Posterior cingulate gyrus (tissue), 11 donors: ENCODE data around the gene DEFB112.

Experiments
- DNase-seq, 10 donors: peaks; one replicate each; pipeline versions ENCODE4 v3.0.0 to v3.0.0-alpha.2; 2020 to 2021; ENCODE audit warnings: mixed read lengths in 3 of 10
- intact Hi-C: fragments of 100-400 bp; cut with DNase I; formaldehyde crosslinking; loops from one replicate; pipeline ENCODE4 v1.15.1; 2023

The DEFB112 gene

GRCh38 chr6:50049829-50050228 is at the start of gene DEFB112:
DEFB112 (minus strand) TSS chr6:50049929; CDS start chr6:50049869, 60 bp downstream.
- no peak for DNase-seq
- intact Hi-C loops = no loop called here

- intact Hi-C loops = no loop called here
- no peak for DNase-seq
Measured at GRCh38 chr6:50098641-50098993, 48.9 kb upstream of the DEFB112 start.

GRCh38 chr6:50097966-50098640 is 48.4 kb upstream of the DEFB112 start:
- DNase-seq = no peak
- intact Hi-C loops = no loop called here

GRCh38 chr6:50096296-50096695 is 46.6 kb upstream of the DEFB112 start:
- no peak for DNase-seq

DNA sequence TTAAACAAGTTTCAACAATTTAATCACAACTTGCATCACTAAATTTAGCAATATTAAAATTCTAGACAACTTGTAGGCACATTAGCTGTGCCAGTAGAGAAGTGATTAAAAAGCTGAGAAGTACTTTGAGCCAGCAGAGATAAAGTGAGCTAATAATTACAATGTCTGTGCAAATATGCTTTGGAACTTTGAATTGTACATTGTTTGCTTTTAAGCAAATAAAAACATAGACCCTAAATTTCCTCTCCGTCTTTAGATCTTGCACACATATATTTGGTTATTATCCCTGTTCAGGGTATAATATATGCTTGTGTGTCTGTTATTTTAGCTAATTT is 44.2 kb upstream of the DEFB112 start:
- DNase-seq = no peak
- intact Hi-C loops = no loop called here

More at GRCh38 chr6:50096296-50096695, 46.6 kb upstream of the DEFB112 start:
- intact Hi-C loops = no loop called here

DNA sequence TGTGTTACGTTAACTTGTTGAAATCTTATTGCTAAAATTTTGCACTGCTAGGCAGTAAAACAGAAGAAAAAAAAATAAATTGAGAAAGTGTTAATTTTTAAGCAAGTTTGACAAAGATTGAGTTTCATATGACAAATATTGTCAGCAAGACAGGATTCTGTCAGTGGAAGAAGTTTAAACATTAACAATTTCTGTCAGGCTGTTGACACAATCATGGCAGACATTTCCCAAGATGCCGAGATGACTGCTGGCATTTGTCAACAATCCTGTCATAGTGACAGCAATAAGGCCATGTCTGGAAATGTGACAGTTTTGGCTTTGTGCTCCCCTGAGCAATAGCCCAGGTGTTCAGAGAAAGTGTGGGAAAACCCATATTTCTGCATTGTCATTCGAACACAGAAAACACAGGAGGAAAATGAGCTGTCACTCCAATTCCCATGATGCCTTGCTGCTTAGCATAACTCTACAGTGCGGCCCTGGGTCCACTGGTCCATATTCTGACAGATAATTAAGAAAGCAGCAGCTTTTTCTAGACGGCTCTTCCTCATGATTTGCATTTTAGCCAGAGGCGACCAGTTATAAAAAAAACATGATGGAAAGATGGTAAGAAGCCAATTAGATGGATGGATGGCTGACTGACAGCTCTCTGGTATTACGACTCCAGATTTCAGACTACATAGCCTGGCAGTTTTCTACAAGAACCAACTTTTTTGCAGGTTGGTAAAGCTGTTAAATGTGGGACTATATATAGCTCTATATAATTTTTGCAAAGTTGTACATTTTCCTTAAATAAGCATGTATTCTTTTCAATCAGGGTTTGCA is 43.6 kb upstream of the DEFB112 start:
- no peak for DNase-seq
- intact Hi-C loops = no loop called here

GRCh38 chr6:50091641-50092040 is 41.9 kb upstream of the DEFB112 start:
- intact Hi-C loops = no loop called here
- DNase-seq = no peak

- intact Hi-C loops = no loop called here
- DNase-seq = no peak
Measured at GRCh38 chr6:50089911-50090310, 40.2 kb upstream of the DEFB112 start.

DNA sequence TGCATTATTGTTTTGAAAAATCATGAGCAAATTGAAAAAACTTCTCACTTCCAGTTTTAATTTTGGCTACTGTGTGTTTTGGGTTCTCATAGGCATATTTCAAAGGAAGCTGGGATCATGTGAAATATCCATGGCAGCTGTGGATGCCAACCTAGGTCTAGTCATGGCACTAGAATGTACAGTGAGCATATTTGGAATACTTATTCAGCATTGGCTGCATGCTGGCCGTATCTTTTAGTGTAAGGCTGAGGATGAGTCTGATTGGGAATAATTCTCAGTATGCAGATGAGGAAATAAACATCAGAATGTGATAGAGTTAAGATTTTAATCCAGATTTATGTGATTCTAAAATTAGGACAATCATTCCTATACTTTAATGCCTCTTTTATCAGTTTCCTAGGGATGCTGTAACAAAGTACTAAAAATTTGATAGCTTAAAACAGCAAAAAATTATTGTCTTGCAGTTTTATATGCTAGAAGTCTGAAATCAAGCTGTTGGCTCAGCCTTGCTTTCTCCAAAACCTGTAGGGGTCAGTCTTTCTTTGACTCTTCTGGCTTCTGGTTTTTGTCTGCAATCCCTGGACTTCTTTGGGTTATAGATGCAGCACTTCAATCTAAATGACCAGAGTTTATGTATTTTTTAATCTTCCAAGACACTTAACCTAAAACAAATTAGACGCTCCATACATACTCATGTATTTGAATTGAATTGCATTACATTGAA is 37.7 kb upstream of the DEFB112 start:
- intact Hi-C loops = no loop called here
- no peak for DNase-seq

DNA sequence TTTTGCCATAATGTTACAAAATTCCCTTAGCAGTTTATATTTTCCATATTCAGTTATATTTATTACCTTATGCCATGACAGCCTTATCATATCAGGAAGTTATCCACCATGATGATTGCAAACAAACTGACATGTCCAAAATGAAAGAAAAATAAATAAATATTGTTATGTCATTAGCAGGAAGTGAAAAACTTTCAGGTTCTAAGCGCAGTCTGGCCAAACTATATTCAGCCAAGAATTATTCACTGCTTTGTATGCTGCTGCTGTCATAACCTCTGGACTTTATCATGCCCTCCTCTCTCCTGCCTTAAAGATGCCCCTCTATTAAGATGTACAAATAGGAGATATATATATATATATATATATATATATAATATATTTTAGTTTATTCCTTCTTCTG is 27.7 kb upstream of the DEFB112 start:
- intact Hi-C loops = no loop called here
- DNase-seq = no peak

DNA sequence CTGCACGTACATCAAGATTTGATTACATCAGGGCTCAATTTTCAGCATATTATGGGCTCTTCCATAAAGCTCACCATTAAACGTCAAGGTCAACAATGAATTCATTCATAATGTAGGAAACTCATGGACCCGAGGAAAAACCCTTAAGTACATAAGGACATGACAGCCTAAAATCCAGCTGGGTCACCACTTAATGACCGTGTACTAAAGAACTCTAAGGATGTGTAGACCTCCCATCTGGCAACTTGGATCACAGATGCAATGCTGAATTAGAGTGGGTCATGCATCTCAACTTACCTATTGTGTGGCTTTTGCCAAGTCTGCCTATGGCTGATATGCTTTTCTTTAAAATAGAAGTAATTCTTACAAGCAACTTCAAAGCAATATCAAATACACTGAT is 26.7 kb upstream of the DEFB112 start:
- DNase-seq = no peak
- intact Hi-C loops = no loop called here

GRCh38 chr6:50071921-50072320 is 22.2 kb upstream of the DEFB112 start:
- intact Hi-C loops = no loop called here
- DNase-seq = no peak

DNA sequence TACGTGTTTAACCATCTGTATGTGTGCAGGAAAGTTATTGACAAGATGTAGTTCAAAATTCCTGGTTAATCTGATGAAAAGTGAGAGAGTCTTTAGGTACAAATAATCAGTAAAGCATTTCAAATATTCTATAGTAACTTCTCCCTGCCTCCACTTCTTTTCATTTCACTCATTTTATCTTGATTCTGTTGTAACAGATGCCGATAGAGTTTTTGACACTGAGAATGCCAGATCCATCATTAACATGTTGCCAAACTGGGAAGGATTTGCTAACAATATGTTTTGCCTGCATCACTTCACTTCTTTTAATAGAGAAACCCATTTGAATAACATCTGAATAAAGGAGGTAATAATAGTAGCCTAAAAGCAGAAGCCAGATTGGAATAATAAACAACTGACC is 20.4 kb upstream of the DEFB112 start:
- intact Hi-C loops = no loop called here

GRCh38 chr6:50062051-50062450 is 12.3 kb upstream of the DEFB112 start:
- intact Hi-C loops = no loop called here
- no peak for DNase-seq

More for the DNA sequence above, 20.4 kb upstream of the DEFB112 start:
- DNase-seq = no peak

DNA sequence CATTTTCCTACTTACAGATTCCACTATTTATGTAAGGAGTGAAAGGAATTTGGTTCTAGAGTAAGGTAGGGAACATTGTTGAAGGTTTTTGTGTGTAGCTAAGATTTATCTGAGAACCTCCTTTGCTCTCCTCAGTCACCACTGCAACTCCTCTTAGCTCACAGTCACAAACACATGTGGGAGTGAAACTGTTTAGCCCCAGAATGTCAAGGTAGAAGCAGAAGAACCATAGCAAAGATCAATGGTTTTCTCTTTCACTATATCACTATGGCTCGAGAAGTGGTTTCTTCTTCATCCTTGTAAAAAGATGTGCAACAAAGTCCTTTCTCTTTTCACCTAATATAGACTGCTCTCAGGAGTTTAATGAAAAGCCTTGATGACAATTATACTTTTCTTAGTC is 6.5 kb upstream of the DEFB112 start:
- DNase-seq = no peak
- intact Hi-C loops = no loop called here

GRCh38 chr6:50047026-50047425 is 2.7 kb downstream of the DEFB112 start:
- intact Hi-C loops = no loop called here
- DNase-seq = peak in 1 of 10 donors; percentile 67

- DNase-seq = no peak
- intact Hi-C loops = no loop called here
Measured at GRCh38 chr6:50030777-50031562, 18.8 kb downstream of the DEFB112 start.

DNA sequence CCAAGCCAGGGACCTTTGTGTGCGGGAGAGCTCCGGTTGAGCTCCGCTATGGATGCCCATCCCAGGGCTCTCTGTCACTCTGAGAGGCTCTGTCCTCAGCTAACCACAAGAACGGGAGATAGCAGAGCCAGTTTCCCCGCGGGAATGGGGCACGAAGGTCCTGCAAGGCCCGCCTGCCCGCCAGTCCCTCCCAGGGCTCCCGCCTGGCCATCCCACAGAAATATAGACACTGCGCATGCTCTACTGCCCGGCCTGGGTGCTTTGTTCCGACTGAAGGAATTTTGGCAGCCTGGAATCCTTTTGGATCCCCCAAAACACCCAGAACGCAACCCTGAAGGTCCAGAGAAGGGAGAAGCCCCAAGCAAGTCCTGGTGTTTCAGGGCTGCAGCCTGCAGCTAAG is 19.4 kb downstream of the DEFB112 start:
- intact Hi-C loops = no loop called here

GRCh38 chr6:50025258-50025657 is 24.5 kb downstream of the DEFB112 start:
- no peak for DNase-seq
- intact Hi-C loops = no loop called here

More for the DNA sequence above, 19.4 kb downstream of the DEFB112 start:
- peak in 2 of 10 donors; percentile 60 to 71 for DNase-seq

DNA sequence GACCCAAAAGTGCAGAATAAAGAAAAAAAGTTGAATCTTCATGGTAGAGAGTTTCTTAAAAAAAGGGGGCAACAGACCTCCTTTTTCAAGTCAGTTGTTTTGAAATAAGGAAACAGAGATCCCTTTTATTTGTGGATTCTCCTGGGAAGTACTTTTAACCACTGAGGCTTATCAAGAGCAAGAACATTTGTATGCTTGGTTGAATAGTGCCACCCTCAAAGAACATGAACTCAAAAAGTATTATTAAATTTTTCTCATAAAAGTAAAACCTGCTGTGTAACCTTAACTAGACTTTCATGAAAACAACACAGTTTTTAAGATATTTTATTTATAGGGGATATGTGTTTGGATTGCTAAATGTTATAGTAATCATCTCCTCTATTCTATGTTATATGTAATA is 27.8 kb downstream of the DEFB112 start, which contains the start of gene DEFB110:
Gene DEFB110 (minus strand): TSS at position 101 of the 400 bp plus-strand sequence. CDS start 59 bp downstream, at position 42.
- no peak for DNase-seq
- intact Hi-C loops = no loop called here

GRCh38 chr6:50007819-50008218 is 41.9 kb downstream of the DEFB112 start:
- intact Hi-C loops = no loop called here
- DNase-seq = no peak
